Measurements from ENCODE around the gene PALLD.

PALLD gene

DNA sequence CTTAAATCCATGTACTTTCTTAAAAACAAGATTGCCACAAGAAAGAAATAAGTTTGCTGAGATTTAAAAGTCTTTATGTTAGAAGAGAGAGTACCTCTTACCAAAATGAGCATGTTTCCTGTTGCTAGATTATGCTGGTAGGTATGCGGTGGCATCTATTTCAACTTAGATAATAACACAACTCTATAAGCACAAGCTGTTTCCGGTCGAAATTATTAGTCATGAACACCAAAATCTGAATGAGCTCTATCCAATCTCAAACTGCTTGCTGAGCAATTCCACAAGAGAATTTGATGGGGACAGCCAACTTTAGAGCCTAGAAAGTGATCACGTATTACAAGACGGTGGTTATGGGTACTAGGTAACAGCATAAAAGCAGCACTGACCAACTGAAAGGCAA lies 463.9 kb downstream of the PALLD start:
- H3K27ac ChIP-seq (ENCODE audit: low read depth, low read length, poor library complexity, severe bottlenecking), result no peak overlapping the region
- no peaks in the 10 kb centered on the region for H3K27me3 ChIP-seq (ENCODE audit: insufficient read depth, low read length)
- H3K36me3 ChIP-seq (ENCODE audit: insufficient read depth, low read length), result no peaks in the 10 kb centered on the region
- H3F3A ChIP-seq (ENCODE audit: insufficient read depth, low read length), result no peaks in the 10 kb centered on the region
- H3K9me3 ChIP-seq (ENCODE audit: low read length), result no peaks in the 10 kb centered on the region
- no peaks in the 10 kb centered on the region for H3K4me1 ChIP-seq (ENCODE audit: insufficient read depth, low read length, severe bottlenecking)
- H3K4me3 ChIP-seq (ENCODE audit: low read depth, low read length, poor library complexity, severe bottlenecking), result no peak overlapping the region
- no peaks in the 10 kb centered on the region for H3K79me2 ChIP-seq (ENCODE audit: insufficient read depth, low read length)
- no peaks in the 10 kb centered on the region for H4K20me1 ChIP-seq (ENCODE audit: insufficient read depth, low read length)
- H3K4me2 ChIP-seq (ENCODE audit: low read length), result no peak overlapping the region
- H3K9ac ChIP-seq (ENCODE audit: low read length), result no peak overlapping the region
- TF ChIP-seq EZH2 (IDR thresholded peaks at IDR 0.05; ENCODE audit: borderline replicate concordance, low read length), result no peak
- TF ChIP-seq, protein P1, sequence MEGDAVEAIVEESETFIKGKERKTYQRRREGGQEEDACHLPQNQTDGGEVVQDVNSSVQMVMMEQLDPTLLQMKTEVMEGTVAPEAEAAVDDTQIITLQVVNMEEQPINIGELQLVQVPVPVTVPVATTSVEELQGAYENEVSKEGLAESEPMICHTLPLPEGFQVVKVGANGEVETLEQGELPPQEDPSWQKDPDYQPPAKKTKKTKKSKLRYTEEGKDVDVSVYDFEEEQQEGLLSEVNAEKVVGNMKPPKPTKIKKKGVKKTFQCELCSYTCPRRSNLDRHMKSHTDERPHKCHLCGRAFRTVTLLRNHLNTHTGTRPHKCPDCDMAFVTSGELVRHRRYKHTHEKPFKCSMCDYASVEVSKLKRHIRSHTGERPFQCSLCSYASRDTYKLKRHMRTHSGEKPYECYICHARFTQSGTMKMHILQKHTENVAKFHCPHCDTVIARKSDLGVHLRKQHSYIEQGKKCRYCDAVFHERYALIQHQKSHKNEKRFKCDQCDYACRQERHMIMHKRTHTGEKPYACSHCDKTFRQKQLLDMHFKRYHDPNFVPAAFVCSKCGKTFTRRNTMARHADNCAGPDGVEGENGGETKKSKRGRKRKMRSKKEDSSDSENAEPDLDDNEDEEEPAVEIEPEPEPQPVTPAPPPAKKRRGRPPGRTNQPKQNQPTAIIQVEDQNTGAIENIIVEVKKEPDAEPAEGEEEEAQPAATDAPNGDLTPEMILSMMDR (IDR thresholded peaks at IDR 0.05; ENCODE audit: low read length), result no peak
- no peak overlapping the region for H2AFZ ChIP-seq (ENCODE audit: low read length)
- H3K9me2 ChIP-seq (ENCODE audit: low read depth, low read length), result no peaks in the 10 kb centered on the region

DNA sequence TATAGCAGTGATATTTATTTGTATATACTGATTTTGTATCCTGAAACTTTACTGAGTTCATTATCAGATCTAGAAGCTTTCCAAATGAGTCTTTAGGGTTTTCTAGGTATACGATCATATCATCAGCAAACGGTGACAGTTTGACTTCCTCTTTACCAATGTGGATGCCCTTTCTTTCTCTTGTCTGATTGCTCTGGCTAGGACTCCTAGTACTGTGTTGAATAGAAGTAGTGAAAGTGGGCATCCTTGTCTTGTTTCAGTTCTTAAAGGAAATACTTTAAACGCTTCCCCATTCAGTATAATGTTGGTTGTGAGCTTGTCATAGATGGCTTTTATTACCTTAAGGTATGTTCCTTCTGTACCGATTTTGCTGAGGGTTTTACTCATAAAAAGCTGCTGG lies 475.7 kb downstream of the PALLD start:
- Histone ChIP-seq H3K27ac (ENCODE audit: low read depth, low read length, poor library complexity, severe bottlenecking) (no peak overlapping the region), H3K36me3 (ENCODE audit: insufficient read depth, low read length) (peaks cover 27% of the 10 kb centered on the region), H3F3A (ENCODE audit: insufficient read depth, low read length) (no peaks in the 10 kb centered on the region), H3K9me2 (ENCODE audit: low read depth, low read length) (no peaks in the 10 kb centered on the region), H3K79me2 (ENCODE audit: insufficient read depth, low read length) (no peaks in the 10 kb centered on the region), H3K9me3 (ENCODE audit: low read length) (peaks cover 3% of the 10 kb centered on the region; the same call in 1 of the 2 replicates), H3K9ac (ENCODE audit: low read length) (no peak overlapping the region), H3K4me2 (ENCODE audit: low read length) (no peak overlapping the region), H2AFZ (ENCODE audit: low read length) (no peak overlapping the region), H3K4me1 (ENCODE audit: insufficient read depth, low read length, severe bottlenecking) (no peaks in the 10 kb centered on the region), H3K4me3 (ENCODE audit: low read depth, low read length, poor library complexity, severe bottlenecking) (no peak overlapping the region), H4K20me1 (ENCODE audit: insufficient read depth, low read length) (no peaks in the 10 kb centered on the region), H3K27me3 (ENCODE audit: insufficient read depth, low read length) (no peaks in the 10 kb centered on the region)
- TF ChIP-seq, protein P1 (IDR thresholded peaks at IDR 0.05; ENCODE audit: low read length), result no peak
- no peak for TF ChIP-seq EZH2 (IDR thresholded peaks at IDR 0.05; ENCODE audit: borderline replicate concordance, low read length)
